ENCODE measurements around the gene SYNE1.

SYNE1 gene

DNA sequence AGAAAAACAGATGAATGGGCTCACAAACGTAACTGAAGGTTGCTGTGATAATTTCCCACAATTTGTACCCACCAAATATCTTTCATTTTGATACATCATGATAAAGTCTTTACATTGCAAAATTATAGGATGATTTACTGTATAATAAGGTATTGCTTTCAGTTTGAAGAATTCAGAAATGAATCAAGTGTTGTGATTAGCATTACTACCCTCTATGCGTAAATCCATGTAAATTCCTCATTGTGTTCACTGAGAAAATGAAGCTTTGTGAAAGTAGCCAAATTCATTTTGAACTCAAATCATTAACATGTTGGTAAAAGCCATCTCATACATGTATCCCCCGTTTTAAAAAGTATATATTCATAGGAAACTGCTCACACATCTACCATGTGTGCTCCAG, 450.3 kb downstream of the SYNE1 start:
- Histone ChIP-seq H3K9me3 (ENCODE audit: control insufficient read depth in 1 of 2, low read length in 2 of 2) (no peaks in the 10 kb centered on the region), H3K4me1 (ENCODE audit: control insufficient read depth in 1 of 2, insufficient read depth in 2 of 2, low read length in 2 of 2) (no peaks in the 10 kb centered on the region), H3K9ac (ENCODE audit: low read depth in 1 of 2, low read length in 2 of 2) (no peak overlapping the region), H3K36me3 (ENCODE audit: control insufficient read depth in 1 of 2, insufficient read depth in 2 of 2, low read length in 2 of 2) (no peaks in the 10 kb centered on the region), H3K4me3 (ENCODE audit: low read depth in 1 of 2, low read length in 2 of 2) (no peak overlapping the region), H3K27me3 (ENCODE audit: control insufficient read depth in 1 of 2, insufficient read depth in 2 of 2, low read length in 2 of 2) (no peaks in the 10 kb centered on the region), H3K27ac (ENCODE audit: low read depth, low read length) (no peak overlapping the region)

DNA sequence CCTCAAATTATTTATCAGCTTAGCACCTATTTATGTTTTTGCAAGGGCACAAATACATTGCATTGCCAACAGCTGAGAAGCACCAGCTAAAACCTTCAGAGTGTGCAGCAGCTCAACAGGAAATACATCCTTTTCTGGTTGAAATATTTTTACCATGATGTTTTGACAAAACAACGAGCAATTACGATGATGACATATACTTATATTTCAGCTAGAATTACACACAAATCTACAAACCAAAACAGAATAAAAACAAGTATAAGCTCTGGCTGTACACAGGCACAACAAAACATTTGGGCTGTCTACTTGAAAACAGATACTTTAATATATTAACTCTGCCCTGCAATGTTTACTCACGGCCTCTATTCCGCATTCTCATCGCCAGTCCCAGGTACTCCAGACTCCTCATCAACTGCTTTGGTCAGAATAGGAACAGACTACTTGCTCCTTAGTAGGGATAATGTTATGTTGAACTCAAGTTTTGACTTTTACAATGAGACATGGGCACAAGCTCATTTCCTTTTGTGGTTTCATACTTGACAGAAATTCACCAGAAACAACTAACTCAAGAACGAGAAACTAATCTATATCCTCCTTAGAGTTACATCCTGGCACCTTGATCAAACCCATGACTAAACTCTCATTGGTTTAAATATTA, 452.1 kb downstream of the SYNE1 start:
- no peaks in the 10 kb centered on the region for H3K9me3 ChIP-seq (ENCODE audit: control insufficient read depth in 1 of 2, low read length in 2 of 2)
- H3K36me3 ChIP-seq (ENCODE audit: control insufficient read depth in 1 of 2, insufficient read depth in 2 of 2, low read length in 2 of 2), result peaks cover 0 to 3% of the 10 kb centered on the region in 2 donors
- no peaks in the 10 kb centered on the region for H3K27me3 ChIP-seq (ENCODE audit: control insufficient read depth in 1 of 2, insufficient read depth in 2 of 2, low read length in 2 of 2)
- no peak overlapping the region for H3K9ac ChIP-seq (ENCODE audit: low read depth in 1 of 2, low read length in 2 of 2)
- no peak overlapping the region for H3K27ac ChIP-seq (ENCODE audit: low read depth, low read length)
- H3K4me3 ChIP-seq (ENCODE audit: low read depth in 1 of 2, low read length in 2 of 2), result no peak overlapping the region
- no peaks in the 10 kb centered on the region for H3K4me1 ChIP-seq (ENCODE audit: control insufficient read depth in 1 of 2, insufficient read depth in 2 of 2, low read length in 2 of 2)

DNA sequence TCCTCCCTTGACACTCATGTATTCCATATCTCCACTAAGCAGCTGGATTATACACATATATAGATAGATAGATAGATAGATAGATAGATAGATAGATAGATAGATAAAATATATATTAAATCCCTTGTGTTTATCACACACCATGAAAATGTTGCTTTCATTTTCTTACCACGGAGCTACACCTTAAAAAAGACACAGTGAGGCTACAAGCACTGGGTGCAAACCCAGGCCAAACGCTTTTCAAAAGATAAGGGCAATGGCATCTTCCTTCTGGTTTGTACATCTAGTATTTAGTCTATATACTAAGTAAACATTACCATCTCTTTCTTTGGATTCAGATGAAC, 452.6 kb downstream of the SYNE1 start:
- no peak overlapping the region for H3K27ac ChIP-seq (ENCODE audit: low read depth, low read length)
- H3K4me3 ChIP-seq (ENCODE audit: low read depth in 1 of 2, low read length in 2 of 2), result no peak overlapping the region
- no peaks in the 10 kb centered on the region for H3K9me3 ChIP-seq (ENCODE audit: control insufficient read depth in 1 of 2, low read length in 2 of 2)
- peaks cover 0 to 5% of the 10 kb centered on the region in 2 donors for H3K36me3 ChIP-seq (ENCODE audit: control insufficient read depth in 1 of 2, insufficient read depth in 2 of 2, low read length in 2 of 2)
- H3K27me3 ChIP-seq (ENCODE audit: control insufficient read depth in 1 of 2, insufficient read depth in 2 of 2, low read length in 2 of 2), result no peaks in the 10 kb centered on the region
- H3K4me1 ChIP-seq (ENCODE audit: control insufficient read depth in 1 of 2, insufficient read depth in 2 of 2, low read length in 2 of 2), result no peaks in the 10 kb centered on the region
- H3K9ac ChIP-seq (ENCODE audit: low read depth in 1 of 2, low read length in 2 of 2), result no peak overlapping the region

GRCh38 chr6:152180601-152181000, 456.6 kb downstream of the SYNE1 start:
- no peak overlapping the region for H3K9ac ChIP-seq (ENCODE audit: low read depth in 1 of 2, low read length in 2 of 2)
- H3K27ac ChIP-seq (ENCODE audit: low read depth, low read length), result no peak overlapping the region
- no peaks in the 10 kb centered on the region for H3K4me1 ChIP-seq (ENCODE audit: control insufficient read depth in 1 of 2, insufficient read depth in 2 of 2, low read length in 2 of 2)
- peaks cover 0 to 5% of the 10 kb centered on the region in 2 donors for H3K36me3 ChIP-seq (ENCODE audit: control insufficient read depth in 1 of 2, insufficient read depth in 2 of 2, low read length in 2 of 2)
- no peak overlapping the region for H3K4me3 ChIP-seq (ENCODE audit: low read depth in 1 of 2, low read length in 2 of 2)
- no peaks in the 10 kb centered on the region for H3K9me3 ChIP-seq (ENCODE audit: control insufficient read depth in 1 of 2, low read length in 2 of 2)
- no peaks in the 10 kb centered on the region for H3K27me3 ChIP-seq (ENCODE audit: control insufficient read depth in 1 of 2, insufficient read depth in 2 of 2, low read length in 2 of 2)

- no peak overlapping the region for H3K4me3 ChIP-seq (ENCODE audit: low read depth in 1 of 2, low read length in 2 of 2)
- no peaks in the 10 kb centered on the region for H3K9me3 ChIP-seq (ENCODE audit: control insufficient read depth in 1 of 2, low read length in 2 of 2)
- no peak overlapping the region for H3K9ac ChIP-seq (ENCODE audit: low read depth in 1 of 2, low read length in 2 of 2)
- H3K27ac ChIP-seq (ENCODE audit: low read depth, low read length), result no peak overlapping the region
- no peaks in the 10 kb centered on the region for H3K4me1 ChIP-seq (ENCODE audit: control insufficient read depth in 1 of 2, insufficient read depth in 2 of 2, low read length in 2 of 2)
- peaks cover 5 to 16% of the 10 kb centered on the region in 2 donors for H3K36me3 ChIP-seq (ENCODE audit: control insufficient read depth in 1 of 2, insufficient read depth in 2 of 2, low read length in 2 of 2)
- no peaks in the 10 kb centered on the region for H3K27me3 ChIP-seq (ENCODE audit: control insufficient read depth in 1 of 2, insufficient read depth in 2 of 2, low read length in 2 of 2)
Observed at GRCh38 chr6:152176268-152176667, 460.9 kb downstream of the SYNE1 start.

DNA sequence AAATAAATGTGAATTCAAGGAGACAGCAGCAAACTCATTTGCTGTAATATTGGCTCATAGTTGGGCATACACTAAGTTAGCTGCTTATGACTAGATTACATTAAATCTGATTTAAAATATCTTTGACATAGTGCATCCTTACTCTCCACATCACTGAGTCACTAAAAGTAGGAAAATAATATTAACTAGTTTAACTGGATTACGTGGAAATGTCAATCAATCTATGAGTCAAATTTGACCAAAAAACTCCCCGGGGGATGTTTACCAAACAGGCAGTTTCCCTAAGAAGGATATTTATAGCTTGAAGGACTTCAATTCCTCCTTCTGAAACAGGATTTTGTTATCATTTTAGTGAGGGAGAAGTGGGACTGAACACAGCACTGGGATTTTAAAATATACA, 463.2 kb downstream of the SYNE1 start:
- Histone ChIP-seq H3K9ac (ENCODE audit: low read depth in 1 of 2, low read length in 2 of 2) (no peak overlapping the region), H3K4me1 (ENCODE audit: control insufficient read depth in 1 of 2, insufficient read depth in 2 of 2, low read length in 2 of 2) (no peaks in the 10 kb centered on the region), H3K36me3 (ENCODE audit: control insufficient read depth in 1 of 2, insufficient read depth in 2 of 2, low read length in 2 of 2) (peaks cover 5 to 10% of the 10 kb centered on the region in 2 donors), H3K4me3 (ENCODE audit: low read depth in 1 of 2, low read length in 2 of 2) (no peak overlapping the region), H3K9me3 (ENCODE audit: control insufficient read depth in 1 of 2, low read length in 2 of 2) (no peaks in the 10 kb centered on the region), H3K27me3 (ENCODE audit: control insufficient read depth in 1 of 2, insufficient read depth in 2 of 2, low read length in 2 of 2) (no peaks in the 10 kb centered on the region), H3K27ac (ENCODE audit: low read depth, low read length) (no peak overlapping the region)

GRCh38 chr6:152173321-152173720, 463.8 kb downstream of the SYNE1 start:
- Histone ChIP-seq H3K27ac (ENCODE audit: low read depth, low read length) (no peak overlapping the region), H3K4me1 (ENCODE audit: control insufficient read depth in 1 of 2, insufficient read depth in 2 of 2, low read length in 2 of 2) (no peaks in the 10 kb centered on the region), H3K27me3 (ENCODE audit: control insufficient read depth in 1 of 2, insufficient read depth in 2 of 2, low read length in 2 of 2) (no peaks in the 10 kb centered on the region), H3K9me3 (ENCODE audit: control insufficient read depth in 1 of 2, low read length in 2 of 2) (no peaks in the 10 kb centered on the region), H3K36me3 (ENCODE audit: control insufficient read depth in 1 of 2, insufficient read depth in 2 of 2, low read length in 2 of 2) (peaks cover 5 to 10% of the 10 kb centered on the region in 2 donors), H3K9ac (ENCODE audit: low read depth in 1 of 2, low read length in 2 of 2) (no peak overlapping the region), H3K4me3 (ENCODE audit: low read depth in 1 of 2, low read length in 2 of 2) (no peak overlapping the region)

DNA sequence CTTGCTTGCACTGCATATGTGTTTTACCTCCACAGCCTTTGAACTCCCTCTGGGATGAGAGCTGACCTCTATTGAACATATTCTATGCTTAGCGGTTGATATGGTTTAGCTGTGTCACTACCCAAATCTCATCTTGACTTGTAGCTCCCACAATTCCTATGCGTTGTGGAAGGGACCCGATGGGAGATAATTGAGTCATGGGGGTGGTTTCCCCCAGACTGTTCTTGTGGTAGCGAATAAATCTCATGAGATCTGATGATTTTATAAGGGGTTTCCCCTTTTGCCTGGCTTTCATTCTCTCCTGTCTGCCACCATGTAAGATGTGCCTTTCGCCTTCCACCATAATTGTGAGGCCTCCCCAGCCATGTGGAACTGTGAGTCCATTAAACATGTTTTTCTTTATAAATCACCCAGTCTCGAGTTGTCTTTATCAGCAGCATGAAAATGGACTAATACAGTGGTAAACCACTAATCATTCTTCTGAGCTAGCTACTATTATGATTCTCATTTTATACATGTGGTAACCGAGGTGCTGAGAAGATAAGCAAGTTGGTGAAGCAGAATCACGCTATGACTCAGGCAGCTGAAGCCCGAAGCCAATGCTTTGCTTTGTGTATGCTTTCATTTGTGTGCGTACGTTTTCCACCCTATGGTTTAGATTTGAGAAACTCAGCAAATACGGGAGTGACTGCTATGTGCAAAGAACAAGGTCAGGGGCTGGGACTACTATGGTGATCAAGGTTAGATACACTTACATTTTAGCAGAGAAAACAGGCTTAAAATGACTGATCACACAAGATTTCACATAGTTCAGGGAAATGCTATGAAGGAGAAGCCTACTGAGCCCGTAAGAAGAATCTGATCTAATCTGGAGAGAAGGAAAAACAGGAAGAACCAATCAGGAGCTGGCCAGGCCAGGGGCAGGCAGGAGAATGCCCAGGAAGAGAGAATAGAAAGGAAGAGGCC, 466.2 kb downstream of the SYNE1 start:
- no peaks in the 10 kb centered on the region for H3K27me3 ChIP-seq (ENCODE audit: control insufficient read depth in 1 of 2, insufficient read depth in 2 of 2, low read length in 2 of 2)
- H3K4me3 ChIP-seq (ENCODE audit: low read depth in 1 of 2, low read length in 2 of 2), result peak overlapping the region in 1 of 2 donors; percentile 6
- H3K9me3 ChIP-seq (ENCODE audit: control insufficient read depth in 1 of 2, low read length in 2 of 2), result no peaks in the 10 kb centered on the region
- H3K4me1 ChIP-seq (ENCODE audit: control insufficient read depth in 1 of 2, insufficient read depth in 2 of 2, low read length in 2 of 2), result no peaks in the 10 kb centered on the region
- peaks cover 5 to 10% of the 10 kb centered on the region in 2 donors for H3K36me3 ChIP-seq (ENCODE audit: control insufficient read depth in 1 of 2, insufficient read depth in 2 of 2, low read length in 2 of 2)
- no peak overlapping the region for H3K9ac ChIP-seq (ENCODE audit: low read depth in 1 of 2, low read length in 2 of 2)
- peak overlapping the region; percentile 23 for H3K27ac ChIP-seq (ENCODE audit: low read depth, low read length)

DNA sequence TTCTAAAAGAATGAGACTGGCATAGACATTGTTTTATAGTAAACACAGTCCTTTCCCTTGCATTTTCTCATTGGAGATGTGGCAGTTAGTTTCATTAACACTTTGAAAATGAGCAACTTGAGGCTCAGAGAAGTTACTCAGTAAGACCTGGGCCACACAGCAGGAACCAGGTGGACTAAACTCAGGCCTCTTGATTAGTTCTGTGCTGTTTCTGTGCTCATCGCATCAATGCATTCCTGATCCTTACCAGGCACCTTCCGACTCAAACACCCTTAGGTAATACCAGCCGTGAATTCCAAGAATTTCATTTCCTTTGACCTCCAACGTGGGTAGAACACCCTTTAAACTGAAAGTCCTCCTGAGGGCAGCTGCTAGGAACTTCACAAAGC, 466.9 kb downstream of the SYNE1 start:
- H3K4me3 ChIP-seq (ENCODE audit: low read depth in 1 of 2, low read length in 2 of 2), result no peak overlapping the region
- H3K9me3 ChIP-seq (ENCODE audit: control insufficient read depth in 1 of 2, low read length in 2 of 2), result no peaks in the 10 kb centered on the region
- H3K27ac ChIP-seq (ENCODE audit: low read depth, low read length), result no peak overlapping the region
- H3K27me3 ChIP-seq (ENCODE audit: control insufficient read depth in 1 of 2, insufficient read depth in 2 of 2, low read length in 2 of 2), result no peaks in the 10 kb centered on the region
- no peak overlapping the region for H3K9ac ChIP-seq (ENCODE audit: low read depth in 1 of 2, low read length in 2 of 2)
- H3K36me3 ChIP-seq (ENCODE audit: control insufficient read depth in 1 of 2, insufficient read depth in 2 of 2, low read length in 2 of 2), result peaks cover 5 to 8% of the 10 kb centered on the region in 2 donors
- no peaks in the 10 kb centered on the region for H3K4me1 ChIP-seq (ENCODE audit: control insufficient read depth in 1 of 2, insufficient read depth in 2 of 2, low read length in 2 of 2)

Measured in duodenal mucosa (tissue), 2 donors.